Measurements from ENCODE around the gene CCR4. TPM values are rescaled to one million over a fixed set of nuclear protein-coding genes. Genes with fewer than 3 reads are reported as not detected.

CCR4 gene
- total RNA-seq, 2 donors from 2014 or later = 0.11 TPM; not detected in 1

DNA sequence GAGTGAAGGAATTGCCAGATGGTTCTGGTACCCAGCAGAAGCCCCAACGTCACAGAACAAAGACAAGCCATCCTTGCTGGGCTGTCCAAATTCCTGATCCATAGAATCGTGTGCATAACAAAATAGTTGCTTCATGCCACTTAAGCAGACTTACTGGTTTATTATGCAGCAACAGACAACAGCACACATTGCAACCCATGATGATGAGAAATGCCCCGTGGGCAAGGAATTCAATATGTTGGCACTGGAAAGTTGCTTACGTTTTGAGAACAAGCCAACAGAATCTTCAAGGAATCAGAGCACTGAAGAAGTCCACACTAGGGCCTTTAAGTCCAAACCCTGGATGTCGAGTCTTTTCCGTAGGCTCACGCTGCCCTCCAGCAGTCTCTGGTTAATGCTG, 40.3 kb downstream of the CCR4 start:
- H3K4me3 Mint-ChIP-seq = no peak overlapping the region
- Histone ChIP-seq H3K36me3 (ENCODE audit: control insufficient read depth, insufficient read depth, low read length) (peaks cover 3% of the 10 kb centered on the region), H3K27me3 (ENCODE audit: control insufficient read depth, insufficient read depth, low read length, poor library complexity, severe bottlenecking) (no peaks in the 10 kb centered on the region), H3K4me3 (ENCODE audit: low read length) (no peak overlapping the region), H3K9me3 (ENCODE audit: control insufficient read depth, low read length) (no peaks in the 10 kb centered on the region), H3K9ac (ENCODE audit: extremely low read depth, low read length, poor library complexity, severe bottlenecking) (no peak overlapping the region), H3K27ac (ENCODE audit: low read depth, low read length) (no peak overlapping the region), H3K4me1 (ENCODE audit: control insufficient read depth, insufficient read depth, low read length) (no peaks in the 10 kb centered on the region)
- H3K9me3 Mint-ChIP-seq = no peaks in the 10 kb centered on the region
- H3K27ac Mint-ChIP-seq = no peak overlapping the region
- TF ChIP-seq, protein P1, sequence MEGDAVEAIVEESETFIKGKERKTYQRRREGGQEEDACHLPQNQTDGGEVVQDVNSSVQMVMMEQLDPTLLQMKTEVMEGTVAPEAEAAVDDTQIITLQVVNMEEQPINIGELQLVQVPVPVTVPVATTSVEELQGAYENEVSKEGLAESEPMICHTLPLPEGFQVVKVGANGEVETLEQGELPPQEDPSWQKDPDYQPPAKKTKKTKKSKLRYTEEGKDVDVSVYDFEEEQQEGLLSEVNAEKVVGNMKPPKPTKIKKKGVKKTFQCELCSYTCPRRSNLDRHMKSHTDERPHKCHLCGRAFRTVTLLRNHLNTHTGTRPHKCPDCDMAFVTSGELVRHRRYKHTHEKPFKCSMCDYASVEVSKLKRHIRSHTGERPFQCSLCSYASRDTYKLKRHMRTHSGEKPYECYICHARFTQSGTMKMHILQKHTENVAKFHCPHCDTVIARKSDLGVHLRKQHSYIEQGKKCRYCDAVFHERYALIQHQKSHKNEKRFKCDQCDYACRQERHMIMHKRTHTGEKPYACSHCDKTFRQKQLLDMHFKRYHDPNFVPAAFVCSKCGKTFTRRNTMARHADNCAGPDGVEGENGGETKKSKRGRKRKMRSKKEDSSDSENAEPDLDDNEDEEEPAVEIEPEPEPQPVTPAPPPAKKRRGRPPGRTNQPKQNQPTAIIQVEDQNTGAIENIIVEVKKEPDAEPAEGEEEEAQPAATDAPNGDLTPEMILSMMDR (conservative IDR thresholded peaks at IDR 0.05) = no peak
- no peak for DNase-seq
- H3K27me3 Mint-ChIP-seq (ENCODE audit: insufficient read depth) = peaks cover 4% of the 10 kb centered on the region
- 91 to 92% methylated on average over 7 of the region's 7 CpGs for WGBS, 2 experiments (ENCODE audit: insufficient coverage in 1 of 2, insufficient read length in 1 of 2)
- no peaks in the 10 kb centered on the region for H3K4me1 Mint-ChIP-seq
- H3K36me3 Mint-ChIP-seq (ENCODE audit: low read depth) = no peaks in the 10 kb centered on the region

DNA sequence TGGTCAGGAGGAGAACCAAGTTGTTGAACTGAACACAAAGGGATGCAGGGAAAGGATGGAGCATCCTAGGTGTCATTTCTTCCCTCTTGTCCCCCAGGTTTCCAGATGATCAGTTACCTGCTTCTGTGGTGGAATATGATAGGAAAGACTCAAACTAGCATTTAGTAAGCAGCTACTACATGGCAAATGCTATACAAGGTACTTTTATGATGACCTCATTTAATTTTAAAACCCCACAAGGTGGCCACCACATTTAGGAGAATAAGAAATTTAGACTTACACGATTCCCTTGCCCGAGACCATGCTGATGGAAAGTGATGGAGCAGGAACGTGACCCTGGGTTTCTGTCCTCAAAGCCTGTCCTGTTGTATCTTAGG, 40.9 kb downstream of the CCR4 start:
- Histone ChIP-seq H3K36me3 (ENCODE audit: control insufficient read depth, insufficient read depth, low read length) (peaks cover 3% of the 10 kb centered on the region), H3K27me3 (ENCODE audit: control insufficient read depth, insufficient read depth, low read length, poor library complexity, severe bottlenecking) (no peaks in the 10 kb centered on the region), H3K27ac (ENCODE audit: low read depth, low read length) (no peak overlapping the region), H3K9ac (ENCODE audit: extremely low read depth, low read length, poor library complexity, severe bottlenecking) (no peak overlapping the region), H3K9me3 (ENCODE audit: control insufficient read depth, low read length) (no peaks in the 10 kb centered on the region), H3K4me1 (ENCODE audit: control insufficient read depth, insufficient read depth, low read length) (no peaks in the 10 kb centered on the region), H3K4me3 (ENCODE audit: low read length) (no peak overlapping the region)
- no peaks in the 10 kb centered on the region for H3K4me1 Mint-ChIP-seq
- H3K36me3 Mint-ChIP-seq (ENCODE audit: low read depth) = no peaks in the 10 kb centered on the region
- WGBS, 2 experiments (ENCODE audit: insufficient coverage in 1 of 2, insufficient read length in 1 of 2) = 91 to 100% methylated on average over 3 of the region's 3 CpGs
- H3K4me3 Mint-ChIP-seq = no peak overlapping the region
- no peak overlapping the region for H3K27ac Mint-ChIP-seq
- peaks cover under 1% of the 10 kb centered on the region for H3K27me3 Mint-ChIP-seq (ENCODE audit: insufficient read depth)
- TF ChIP-seq, protein P1 (conservative IDR thresholded peaks at IDR 0.05) = no peak
- DNase-seq = no peak
- no peaks in the 10 kb centered on the region for H3K9me3 Mint-ChIP-seq

DNA sequence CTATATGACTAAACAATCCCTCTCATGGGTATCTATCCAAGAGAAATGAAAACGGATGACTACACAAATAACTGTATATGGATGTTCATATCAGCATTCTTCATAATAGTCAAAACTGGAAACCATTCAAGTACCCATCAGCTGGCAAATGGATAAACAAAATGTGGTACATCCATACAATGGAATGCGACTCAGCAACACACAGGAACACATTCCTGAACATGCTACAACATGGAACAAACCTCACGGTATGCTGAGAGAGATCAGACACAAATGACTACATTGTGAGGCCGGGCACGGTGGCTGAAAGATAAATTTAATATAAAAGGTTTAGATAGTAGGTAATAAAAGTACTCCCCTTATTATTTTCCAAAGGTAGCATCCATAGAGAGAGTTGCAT, 42.6 kb downstream of the CCR4 start:
- peaks cover 2% of the 10 kb centered on the region for H3K36me3 Mint-ChIP-seq (ENCODE audit: low read depth)
- peaks cover 11% of the 10 kb centered on the region for H3K4me1 Mint-ChIP-seq
- H3K27me3 Mint-ChIP-seq (ENCODE audit: insufficient read depth) = no peaks in the 10 kb centered on the region
- no peak for DNase-seq
- WGBS, 2 experiments (ENCODE audit: insufficient coverage in 1 of 2, insufficient read length in 1 of 2) = 87 to 96% methylated on average over 2 to 5 of the region's 5 CpGs
- H3K9me3 Mint-ChIP-seq = no peaks in the 10 kb centered on the region
- Histone ChIP-seq H3K27me3 (ENCODE audit: control insufficient read depth, insufficient read depth, low read length, poor library complexity, severe bottlenecking) (no peaks in the 10 kb centered on the region), H3K4me3 (ENCODE audit: low read length) (no peak overlapping the region), H3K9ac (ENCODE audit: extremely low read depth, low read length, poor library complexity, severe bottlenecking) (no peak overlapping the region), H3K4me1 (ENCODE audit: control insufficient read depth, insufficient read depth, low read length) (peaks cover 6% of the 10 kb centered on the region), H3K36me3 (ENCODE audit: control insufficient read depth, insufficient read depth, low read length) (peaks cover 3% of the 10 kb centered on the region), H3K27ac (ENCODE audit: low read depth, low read length) (no peak overlapping the region), H3K9me3 (ENCODE audit: control insufficient read depth, low read length) (no peaks in the 10 kb centered on the region)
- no peak overlapping the region for H3K27ac Mint-ChIP-seq
- H3K4me3 Mint-ChIP-seq = no peak overlapping the region
- TF ChIP-seq, protein P1 (conservative IDR thresholded peaks at IDR 0.05) = no peak

Measured in endodermal cell (in vitro differentiated cells).